ENCODE data around the gene PPM1A. TPM values are rescaled to one million over a fixed set of nuclear protein-coding genes. Genes with fewer than 3 reads are reported as not detected.

The PPM1A gene
- total and polyA plus RNA-seq, 2 of the 8 experiments (the other 6 are each of a cell fraction or from before 2014, with no cell fraction given) = 14.0 to 51.2 TPM

- TF ChIP-seq GABPA (IDR thresholded peaks at IDR 0.05; ENCODE audit: borderline replicate concordance, insufficient read depth, low read length) (no peak), ATF2 (IDR thresholded peaks at IDR 0.05; ENCODE audit: low read length) (no peak), CTCF (IDR thresholded peaks at IDR 0.05; ENCODE audit: control extremely low read depth in 1 of 3, insufficient read depth in 1 of 3, low read depth in 1 of 3, low read length in 3 of 3) (no peak), SRF (IDR thresholded peaks at IDR 0.05; ENCODE audit: low read depth, low read length) (no peak), PHF8 (conservative IDR thresholded peaks at IDR 0.05; ENCODE audit: low read depth, low read length) (no peak), CEBPB (IDR thresholded peaks at IDR 0.05; ENCODE audit: low read depth, low read length) (no peak), NRF1 (IDR thresholded peaks at IDR 0.05; ENCODE audit: low read depth, low read length) (no peak), RNF2 (IDR thresholded peaks at IDR 0.05; ENCODE audit: borderline replicate concordance, low read depth, low read length, missing control alignments, poor library complexity, severe bottlenecking) (no peak), POU5F1 (IDR thresholded peaks at IDR 0.05; ENCODE audit: low read depth, low read length) (no peak)
Measured at GRCh38 chr14:60204843-60205774, 43.9 kb upstream of the PPM1A start (continued).

Measured in H1 (cell line).